Lung microvascular endothelial cell (primary cell): ENCODE results near the gene CCDC85C. TPM values are rescaled to one million over a fixed set of nuclear protein-coding genes. Genes with fewer than 3 reads are reported as not detected.

ENCODE experiments used
- DNase-seq, 2 donors: peaks; one replicate each; pipeline versions ENCODE4 v3.0.0 to v3.0.0-alpha.2; 2010; ENCODE audit warnings: low read depth in 2 of 2
- total RNA-seq: library from RNA; depleted of rRNA; stranded (reverse); fragments of >200 nt; gene quantifications from 2 replicates; pipeline ENCODE4 v1.2.1, GENCODE V29; 2014

Gene CCDC85C
- total RNA-seq, 1 donor from 2014 or later, result 1.6 TPM

- no peak for DNase-seq
Observed at GRCh38 chr14:99589651-99590530, 14.1 kb downstream of the CCDC85C start.

- no peak for DNase-seq
Observed at GRCh38 chr14:99589031-99589441, 15.0 kb downstream of the CCDC85C start.

GRCh38 chr14:99587460-99588278 lies 16.3 kb downstream of the CCDC85C start:
- no peak for DNase-seq

GRCh38 chr14:99586761-99587459 lies 17.1 kb downstream of the CCDC85C start:
- DNase-seq, result no peak

- DNase-seq, result no peak
Observed at GRCh38 chr14:99586054-99586760, 17.8 kb downstream of the CCDC85C start.

GRCh38 chr14:99584823-99585222 lies 19.2 kb downstream of the CCDC85C start:
- DNase-seq, result no peak

GRCh38 chr14:99581938-99582337 lies 22.1 kb downstream of the CCDC85C start:
- no peak for DNase-seq

GRCh38 chr14:99581374-99581773 lies 22.6 kb downstream of the CCDC85C start:
- no peak for DNase-seq

- peak; percentile 12 to 47 for DNase-seq
Observed at GRCh38 chr14:99579903-99580571, 24.0 kb downstream of the CCDC85C start.

- no peak for DNase-seq
Observed at GRCh38 chr14:99579120-99579836, 24.7 kb downstream of the CCDC85C start.

- DNase-seq, result no peak
Observed at GRCh38 chr14:99578541-99579101, 25.4 kb downstream of the CCDC85C start.

- DNase-seq, result no peak
Observed at GRCh38 chr14:99576761-99577705, 27.0 kb downstream of the CCDC85C start.

GRCh38 chr14:99576304-99576703 lies 27.7 kb downstream of the CCDC85C start:
- DNase-seq, result no peak

- no peak for DNase-seq
Observed at GRCh38 chr14:99575043-99576023, 28.7 kb downstream of the CCDC85C start.

GRCh38 chr14:99574099-99574880 lies 29.7 kb downstream of the CCDC85C start:
- DNase-seq, result no peak

- no peak for DNase-seq
Observed at GRCh38 chr14:99573436-99574098, 30.4 kb downstream of the CCDC85C start.
